ENCODE data around the gene ISCU. TPM values are rescaled to one million over a fixed set of nuclear protein-coding genes. Genes with fewer than 3 reads are reported as not detected.
A peak's percentile ranks its signal among the peaks of the same experiment; 100 is the strongest.
"Not testable (repeated sequence)": the region's sequence is repeated elsewhere in the genome, so short reads cannot be mapped to it uniquely, and the experiment has no call there.

ISCU gene
- total RNA-seq, 2 donors from 2014 or later: 241 to 261 TPM

- ATAC-seq (no peak), DNase-seq (peak; percentile 66)
- intact Hi-C loops (cut with DNase I): loop anchor here (5.0 to 10.0 kb wide), 5 partner anchors 51 to 529 kb away; partner anchors contain the start of genes ALKBH2 (in 1 of the 2), SSH1 (in 1 of the 2) and UNG (in 1 of the 2)
These were observed 3.6 kb downstream of the ISCU start for GRCh38 chr12:108565976-108566375.

- intact Hi-C loops (cut with DNase I): loop anchor here (5.0 to 10.0 kb wide), 5 partner anchors 51 to 528 kb away; partner anchors contain the start of genes ALKBH2 (in 1 of the 2), SSH1 (in 1 of the 2) and UNG (in 1 of the 2)
- ATAC-seq: no peak
- DNase-seq: no peak
These were observed 4.1 kb downstream of the ISCU start for GRCh38 chr12:108566452-108566851.

- intact Hi-C loops (cut with DNase I): loop anchor here (5.0 to 10.0 kb wide), 5 partner anchors 50 to 527 kb away; partner anchors contain the start of genes ALKBH2 (in 1 of the 2), SSH1 (in 1 of the 2) and UNG (in 1 of the 2)
- ATAC-seq (no peak), DNase-seq (no peak)
These were observed 5.3 kb downstream of the ISCU start for GRCh38 chr12:108567406-108568337.

- intact Hi-C loops (cut with DNase I): loop anchor here (5.0 to 10.0 kb wide), 5 partner anchors 49 to 526 kb away; partner anchors contain the start of genes ALKBH2 (in 1 of the 2), SSH1 (in 1 of the 2) and UNG (in 1 of the 2)
- no peak for DNase-seq
These were observed 6.2 kb downstream of the ISCU start for GRCh38 chr12:108568338-108569154.

GRCh38 chr12:108570743-108571608 is 8.6 kb downstream of the ISCU start:
- DNase-seq (no peak), ATAC-seq (no peak)
- intact Hi-C loops (cut with DNase I): loop anchor here in 1 of 2 donors (10.0 kb wide), 1 partner anchor 244 kb away; no protein-coding TSS in a partner anchor

More at GRCh38 chr12:108568338-108569154, 6.2 kb downstream of the ISCU start:
- ATAC-seq: no peak

- ATAC-seq (no peak), DNase-seq (no peak)
- intact Hi-C loops (cut with DNase I): loop anchor here in 1 of 2 donors (10.0 kb wide), 1 partner anchor 243 kb away; no protein-coding TSS in a partner anchor
These were observed 9.3 kb downstream of the ISCU start for GRCh38 chr12:108571609-108572165.

GRCh38 chr12:108572166-108572790 is 9.9 kb downstream of the ISCU start:
- no peak for DNase-seq
- ATAC-seq: no peak
- intact Hi-C loops (cut with DNase I): loop anchor here in 1 of 2 donors (10.0 kb wide), 1 partner anchor 243 kb away; no protein-coding TSS in a partner anchor

GRCh38 chr12:108573317-108573716 is 10.9 kb downstream of the ISCU start:
- intact Hi-C loops (cut with DNase I): loop anchor here in 1 of 2 donors (10.0 kb wide), 1 partner anchor 241 kb away; no protein-coding TSS in a partner anchor
- DNase-seq (no peak), ATAC-seq (no peak)

- DNase-seq, ATAC-seq: not testable (repeated sequence)
- intact Hi-C loops (cut with DNase I): loop anchor here in 1 of 2 donors (10.0 kb wide), 1 partner anchor 241 kb away; no protein-coding TSS in a partner anchor
These were observed 11.9 kb downstream of the ISCU start for GRCh38 chr12:108574276-108574675.

GRCh38 chr12:108575199-108575912 is 13.0 kb downstream of the ISCU start:
- intact Hi-C loops (cut with DNase I): loop anchor here in 1 of 2 donors (10.0 kb wide), 1 partner anchor 239 kb away; no protein-coding TSS in a partner anchor
- DNase-seq (no peak), ATAC-seq (no peak)

- DNase-seq (no peak), ATAC-seq (peak; percentile 69 to 88)
- intact Hi-C loops (cut with DNase I): loop anchor here in 1 of 2 donors (10.0 kb wide), 1 partner anchor 238 kb away; no protein-coding TSS in a partner anchor
These were observed 14.4 kb downstream of the ISCU start for GRCh38 chr12:108576660-108577234.

- intact Hi-C loops (cut with DNase I): loop anchor here in 1 of 2 donors (10.0 kb wide), 1 partner anchor 237 kb away; no protein-coding TSS in a partner anchor
These were observed 15.1 kb downstream of the ISCU start for GRCh38 chr12:108577458-108577857.

GRCh38 chr12:108578264-108578663 is 15.9 kb downstream of the ISCU start:
- DNase-seq (no peak), ATAC-seq (no peak)
- intact Hi-C loops (cut with DNase I): loop anchor here in 1 of 2 donors (10.0 kb wide), 1 partner anchor 237 kb away; no protein-coding TSS in a partner anchor

More at GRCh38 chr12:108577458-108577857, 15.1 kb downstream of the ISCU start:
- DNase-seq (no peak), ATAC-seq (no peak)

GRCh38 chr12:108578813-108579212 is 16.4 kb downstream of the ISCU start:
- intact Hi-C loops (cut with DNase I): loop anchor here in 1 of 2 donors (10.0 kb wide), 1 partner anchor 236 kb away; no protein-coding TSS in a partner anchor
- DNase-seq: no peak

GRCh38 chr12:108580531-108580930 is 18.1 kb downstream of the ISCU start:
- DNase-seq: no peak
- intact Hi-C loops (cut with DNase I): no loop called here
- peak in 1 of 2 donors; percentile 24 for ATAC-seq

More at GRCh38 chr12:108578813-108579212, 16.4 kb downstream of the ISCU start:
- ATAC-seq: no peak
